Measurements from ENCODE around the gene KRTAP3-2. TPM values are rescaled to one million over a fixed set of nuclear protein-coding genes. Genes with fewer than 3 reads are reported as not detected.

Gene KRTAP3-2
- total RNA-seq, 1 donor from 2014 or later, result not detected

DNA sequence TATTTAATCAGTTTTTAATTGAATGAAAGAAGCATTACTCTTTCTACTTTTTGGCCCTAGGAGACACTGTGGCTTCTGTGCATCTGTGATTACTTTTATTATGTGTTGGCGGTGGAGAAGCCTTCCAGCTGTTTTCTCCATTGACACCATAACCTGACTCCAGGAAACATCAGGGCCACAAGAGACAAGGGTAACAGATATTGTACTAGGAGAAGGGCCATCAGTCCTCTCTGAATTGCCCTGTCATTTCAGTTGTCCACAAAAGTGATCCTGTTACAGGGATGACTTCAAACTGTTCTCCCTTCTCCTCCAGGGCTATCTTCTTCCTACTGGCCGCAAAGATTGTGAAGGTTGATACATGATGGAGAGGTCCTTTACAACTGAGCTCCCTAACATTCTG, 47.6 kb downstream of the KRTAP3-2 start:
- intact Hi-C loops (cut with DNase I), result no loop called here
- Histone ChIP-seq H3K27ac (no peak overlapping the region), H3K9me3 (no peaks in the 10 kb centered on the region), H3K27me3 (no peaks in the 10 kb centered on the region), H3K4me1 (no peaks in the 10 kb centered on the region), H3K4me3 (no peak overlapping the region), H3K36me3 (no peaks in the 10 kb centered on the region)
- TF ChIP-seq, protein P1, sequence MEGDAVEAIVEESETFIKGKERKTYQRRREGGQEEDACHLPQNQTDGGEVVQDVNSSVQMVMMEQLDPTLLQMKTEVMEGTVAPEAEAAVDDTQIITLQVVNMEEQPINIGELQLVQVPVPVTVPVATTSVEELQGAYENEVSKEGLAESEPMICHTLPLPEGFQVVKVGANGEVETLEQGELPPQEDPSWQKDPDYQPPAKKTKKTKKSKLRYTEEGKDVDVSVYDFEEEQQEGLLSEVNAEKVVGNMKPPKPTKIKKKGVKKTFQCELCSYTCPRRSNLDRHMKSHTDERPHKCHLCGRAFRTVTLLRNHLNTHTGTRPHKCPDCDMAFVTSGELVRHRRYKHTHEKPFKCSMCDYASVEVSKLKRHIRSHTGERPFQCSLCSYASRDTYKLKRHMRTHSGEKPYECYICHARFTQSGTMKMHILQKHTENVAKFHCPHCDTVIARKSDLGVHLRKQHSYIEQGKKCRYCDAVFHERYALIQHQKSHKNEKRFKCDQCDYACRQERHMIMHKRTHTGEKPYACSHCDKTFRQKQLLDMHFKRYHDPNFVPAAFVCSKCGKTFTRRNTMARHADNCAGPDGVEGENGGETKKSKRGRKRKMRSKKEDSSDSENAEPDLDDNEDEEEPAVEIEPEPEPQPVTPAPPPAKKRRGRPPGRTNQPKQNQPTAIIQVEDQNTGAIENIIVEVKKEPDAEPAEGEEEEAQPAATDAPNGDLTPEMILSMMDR (IDR thresholded peaks at IDR 0.05), result no peak
- DNase-seq (ENCODE audit: low spot score in 2 of 2), result no peak

DNA sequence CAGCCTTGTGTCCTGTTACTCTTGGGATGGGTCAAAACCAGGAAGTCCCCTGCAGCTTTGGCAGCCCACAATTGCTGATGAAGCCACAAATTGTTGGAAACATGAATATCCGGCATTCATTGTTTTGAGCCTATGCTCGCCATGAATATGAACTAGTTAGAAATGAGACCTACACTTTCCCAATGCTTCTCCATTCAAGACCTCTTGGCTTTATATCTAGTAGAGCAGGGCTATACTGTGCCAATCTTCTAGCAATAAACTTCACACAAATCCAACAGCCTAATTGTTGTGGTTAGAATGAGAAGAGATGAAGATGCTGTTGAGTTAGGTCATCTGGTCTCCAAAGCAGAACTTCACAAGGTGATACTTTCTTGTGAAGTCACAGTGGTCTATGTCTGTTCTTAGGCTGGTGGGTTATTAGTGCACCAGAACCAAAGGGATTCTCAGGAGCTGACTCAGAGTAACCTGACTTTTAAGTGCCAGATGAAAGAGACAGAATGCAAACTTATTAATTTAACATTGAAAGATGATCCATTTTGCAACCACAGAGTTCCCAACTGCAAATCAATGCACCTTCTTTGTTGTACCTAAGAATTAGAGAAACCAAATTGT, 48.6 kb downstream of the KRTAP3-2 start:
- no peak overlapping the region for H3K4me3 ChIP-seq
- intact Hi-C loops (cut with DNase I), result no loop called here
- no peak for DNase-seq (ENCODE audit: low spot score in 2 of 2)
- no peak overlapping the region for H3K27ac ChIP-seq
- TF ChIP-seq, protein P1 (IDR thresholded peaks at IDR 0.05), result no peak
- H3K27me3 ChIP-seq, result no peaks in the 10 kb centered on the region
- no peaks in the 10 kb centered on the region for H3K36me3 ChIP-seq
- H3K9me3 ChIP-seq, result no peaks in the 10 kb centered on the region
- H3K4me1 ChIP-seq, result no peaks in the 10 kb centered on the region

DNA sequence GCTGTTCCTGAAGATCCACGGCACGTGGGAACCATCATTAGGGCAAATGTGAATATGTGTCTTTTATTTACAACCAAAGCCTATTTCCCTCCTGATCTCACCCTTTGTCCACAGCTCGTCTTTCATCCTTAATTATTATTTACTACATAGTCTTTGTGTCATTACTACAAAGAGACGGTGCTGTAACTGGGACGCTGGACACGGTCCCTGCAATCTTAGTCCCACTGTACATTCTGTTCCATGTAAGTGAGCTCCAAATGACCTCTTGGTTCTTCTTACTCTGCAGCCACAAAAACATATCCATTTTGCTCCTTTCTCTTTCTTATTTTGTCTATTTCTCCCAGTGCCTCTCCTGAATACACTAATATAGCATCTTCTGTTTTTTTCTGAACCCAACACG, 49.5 kb downstream of the KRTAP3-2 start:
- Histone ChIP-seq H3K9me3 (no peaks in the 10 kb centered on the region), H3K4me1 (no peaks in the 10 kb centered on the region), H3K27ac (no peak overlapping the region), H3K27me3 (no peaks in the 10 kb centered on the region), H3K36me3 (no peaks in the 10 kb centered on the region), H3K4me3 (no peak overlapping the region)
- TF ChIP-seq, protein P1 (IDR thresholded peaks at IDR 0.05), result no peak
- DNase-seq (ENCODE audit: low spot score in 2 of 2), result no peak
- intact Hi-C loops (cut with DNase I), result no loop called here

DNA sequence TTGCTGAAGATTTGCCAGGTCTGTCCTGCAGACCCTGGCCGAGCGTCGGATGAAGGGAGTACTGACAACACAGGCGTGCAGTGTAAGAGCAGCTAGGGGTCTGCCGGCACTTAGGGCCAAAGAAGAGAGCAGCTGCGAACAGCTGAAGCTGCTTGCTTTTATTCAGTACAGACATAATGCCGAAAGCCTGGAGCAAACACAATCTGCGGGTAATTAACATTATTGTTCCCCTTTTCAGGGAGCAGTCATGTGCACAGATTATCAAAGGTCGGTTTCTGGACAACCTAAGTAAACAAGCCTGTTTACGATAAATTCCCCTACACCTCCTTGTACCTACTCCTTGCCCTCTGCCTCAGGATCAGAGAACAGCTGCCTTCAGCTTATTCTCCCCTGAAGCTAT, 50.3 kb downstream of the KRTAP3-2 start:
- no peak overlapping the region for H3K4me3 ChIP-seq
- TF ChIP-seq, protein P1 (IDR thresholded peaks at IDR 0.05), result no peak

More for the DNA sequence above, 50.3 kb downstream of the KRTAP3-2 start:
- no peak overlapping the region for H3K27ac ChIP-seq
- H3K9me3 ChIP-seq, result no peaks in the 10 kb centered on the region
- intact Hi-C loops (cut with DNase I), result no loop called here
- no peak for DNase-seq (ENCODE audit: low spot score in 2 of 2)
- no peaks in the 10 kb centered on the region for H3K4me1 ChIP-seq
- H3K36me3 ChIP-seq, result no peaks in the 10 kb centered on the region
- H3K27me3 ChIP-seq, result no peaks in the 10 kb centered on the region

Other genes with a start within 250 kb of the KRTAP3-2 start
- not detected for gene KRT25, start 244.6 kb downstream of the KRTAP3-2 start, total RNA-seq
- not detected for gene KRT26, start 227.7 kb downstream of the KRTAP3-2 start, total RNA-seq
- gene KRT27, start 217.4 kb downstream of the KRTAP3-2 start, total RNA-seq, result not detected
- gene KRT28, start 199.9 kb downstream of the KRTAP3-2 start, total RNA-seq, result not detected
- 0.85 TPM for gene KRT10, start 177.3 kb downstream of the KRTAP3-2 start, total RNA-seq
- not detected for gene KRT12, start 132.7 kb downstream of the KRTAP3-2 start, total RNA-seq
- not detected for gene KRT20, start 114.7 kb downstream of the KRTAP3-2 start, total RNA-seq
- gene KRT23, start 62.3 kb downstream of the KRTAP3-2 start, total RNA-seq, result not detected
- gene KRT39, start 33.0 kb downstream of the KRTAP3-2 start, total RNA-seq, result not detected
- gene KRT40, start 15.6 kb downstream of the KRTAP3-2 start, total RNA-seq, result not detected
- not detected for gene KRTAP3-3, start 5.7 kb downstream of the KRTAP3-2 start, total RNA-seq
- gene KRTAP3-1, start 9.2 kb upstream of the KRTAP3-2 start, total RNA-seq, result not detected
- gene KRTAP1-5, start 27.3 kb upstream of the KRTAP3-2 start, total RNA-seq, result not detected
- not detected for gene KRTAP1-4, start 30.3 kb upstream of the KRTAP3-2 start, total RNA-seq
- not detected for gene KRTAP1-3, start 35.0 kb upstream of the KRTAP3-2 start, total RNA-seq
- not detected for gene KRTAP1-1, start 41.5 kb upstream of the KRTAP3-2 start, total RNA-seq
- not detected for gene KRTAP2-1, start 47.4 kb upstream of the KRTAP3-2 start, total RNA-seq
- gene KRTAP2-2, start 55.3 kb upstream of the KRTAP3-2 start, total RNA-seq, result not detected
- not detected for gene KRTAP2-3, start 60.2 kb upstream of the KRTAP3-2 start, total RNA-seq
- not detected for gene KRTAP2-4, start 66.0 kb upstream of the KRTAP3-2 start, total RNA-seq
- not detected for gene KRTAP4-7, start 84.2 kb upstream of the KRTAP3-2 start, total RNA-seq
- gene KRTAP4-8, start 98.2 kb upstream of the KRTAP3-2 start, total RNA-seq, result not detected
- not detected for gene KRTAP4-16, start 102.3 kb upstream of the KRTAP3-2 start, total RNA-seq
- not detected for gene KRTAP4-9, start 105.5 kb upstream of the KRTAP3-2 start, total RNA-seq
- gene KRTAP4-11, start 118.5 kb upstream of the KRTAP3-2 start, total RNA-seq, result not detected
- gene KRTAP4-12, start 124.3 kb upstream of the KRTAP3-2 start, total RNA-seq, result not detected
- gene KRTAP4-6, start 140.6 kb upstream of the KRTAP3-2 start, total RNA-seq, result not detected
- not detected for gene KRTAP4-5, start 149.9 kb upstream of the KRTAP3-2 start, total RNA-seq
- gene KRTAP4-4, start 160.8 kb upstream of the KRTAP3-2 start, total RNA-seq, result not detected
- gene KRTAP4-3, start 168.3 kb upstream of the KRTAP3-2 start, total RNA-seq, result not detected
- not detected for gene KRTAP4-2, start 178.3 kb upstream of the KRTAP3-2 start, total RNA-seq
- not detected for gene KRTAP4-1, start 185.0 kb upstream of the KRTAP3-2 start, total RNA-seq
- not detected for gene KRTAP9-1, start 190.0 kb upstream of the KRTAP3-2 start, total RNA-seq
- not detected for gene KRTAP9-2, start 226.7 kb upstream of the KRTAP3-2 start, total RNA-seq
- gene KRTAP9-3, start 232.5 kb upstream of the KRTAP3-2 start, total RNA-seq, result not detected
- gene KRTAP9-8, start 238.1 kb upstream of the KRTAP3-2 start, total RNA-seq, result not detected
- not detected for gene KRTAP9-4, start 249.8 kb upstream of the KRTAP3-2 start, total RNA-seq

All from ascending aorta (tissue), 2 donors.